IPS DF 4.7 (cell line): ENCODE measurements around the gene DMXL2.
"Not testable (repeated sequence)": the region's sequence is repeated elsewhere in the genome, so short reads cannot be mapped to it uniquely, and the experiment has no call there.

Experiments used
- DNase-seq: peaks from one replicate; pipeline ENCODE4 v3.0.0-alpha.2; 2013; ENCODE audit warnings: low spot score; ENCODE audit errors: extremely low read depth

DMXL2 gene, protein sequence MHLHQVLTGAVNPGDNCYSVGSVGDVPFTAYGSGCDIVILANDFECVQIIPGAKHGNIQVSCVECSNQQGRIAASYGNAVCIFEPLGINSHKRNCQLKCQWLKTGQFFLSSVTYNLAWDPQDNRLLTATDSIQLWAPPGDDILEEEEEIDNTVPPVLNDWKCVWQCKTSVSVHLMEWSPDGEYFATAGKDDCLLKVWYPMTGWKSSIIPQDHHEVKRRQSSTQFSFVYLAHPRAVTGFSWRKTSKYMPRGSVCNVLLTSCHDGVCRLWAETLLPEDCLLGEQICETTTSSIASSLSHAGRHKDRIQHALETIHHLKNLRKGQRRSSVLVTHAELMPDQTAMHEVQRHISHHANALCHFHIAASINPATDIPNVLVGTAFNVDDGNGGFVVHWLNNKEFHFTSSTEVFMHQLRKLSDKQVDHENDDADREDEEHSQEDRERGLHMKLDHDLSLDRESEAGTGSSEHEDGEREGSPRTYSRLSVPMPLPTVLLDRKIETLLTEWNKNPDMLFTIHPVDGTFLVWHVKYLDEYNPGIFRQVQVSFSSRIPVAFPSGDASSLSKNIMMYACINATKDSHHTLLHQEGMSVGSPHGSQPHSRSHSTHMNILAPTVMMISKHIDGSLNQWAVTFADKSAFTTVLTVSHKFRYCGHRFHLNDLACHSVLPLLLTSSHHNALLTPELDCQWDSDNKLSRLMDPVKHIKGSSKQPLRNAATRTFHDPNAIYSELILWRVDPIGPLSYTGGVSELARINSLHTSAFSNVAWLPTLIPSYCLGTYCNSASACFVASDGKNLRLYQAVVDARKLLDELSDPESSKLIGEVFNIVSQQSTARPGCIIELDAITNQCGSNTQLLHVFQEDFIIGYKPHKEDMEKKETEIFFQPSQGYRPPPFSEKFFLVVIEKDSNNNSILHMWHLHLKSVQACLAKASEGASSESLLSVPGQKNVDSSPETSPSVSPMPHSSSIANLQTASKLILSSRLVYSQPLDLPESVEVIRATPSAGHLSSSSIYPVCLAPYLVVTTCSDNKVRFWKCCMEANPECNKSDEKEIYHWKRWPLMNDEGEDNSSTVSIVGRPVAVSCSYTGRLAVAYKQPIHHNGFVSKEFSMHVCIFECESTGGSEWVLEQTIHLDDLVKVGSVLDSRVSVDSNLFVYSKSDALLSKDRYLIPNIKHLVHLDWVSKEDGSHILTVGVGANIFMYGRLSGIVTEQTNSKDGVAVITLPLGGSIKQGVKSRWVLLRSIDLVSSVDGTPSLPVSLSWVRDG (N-terminal part only)

DNA sequence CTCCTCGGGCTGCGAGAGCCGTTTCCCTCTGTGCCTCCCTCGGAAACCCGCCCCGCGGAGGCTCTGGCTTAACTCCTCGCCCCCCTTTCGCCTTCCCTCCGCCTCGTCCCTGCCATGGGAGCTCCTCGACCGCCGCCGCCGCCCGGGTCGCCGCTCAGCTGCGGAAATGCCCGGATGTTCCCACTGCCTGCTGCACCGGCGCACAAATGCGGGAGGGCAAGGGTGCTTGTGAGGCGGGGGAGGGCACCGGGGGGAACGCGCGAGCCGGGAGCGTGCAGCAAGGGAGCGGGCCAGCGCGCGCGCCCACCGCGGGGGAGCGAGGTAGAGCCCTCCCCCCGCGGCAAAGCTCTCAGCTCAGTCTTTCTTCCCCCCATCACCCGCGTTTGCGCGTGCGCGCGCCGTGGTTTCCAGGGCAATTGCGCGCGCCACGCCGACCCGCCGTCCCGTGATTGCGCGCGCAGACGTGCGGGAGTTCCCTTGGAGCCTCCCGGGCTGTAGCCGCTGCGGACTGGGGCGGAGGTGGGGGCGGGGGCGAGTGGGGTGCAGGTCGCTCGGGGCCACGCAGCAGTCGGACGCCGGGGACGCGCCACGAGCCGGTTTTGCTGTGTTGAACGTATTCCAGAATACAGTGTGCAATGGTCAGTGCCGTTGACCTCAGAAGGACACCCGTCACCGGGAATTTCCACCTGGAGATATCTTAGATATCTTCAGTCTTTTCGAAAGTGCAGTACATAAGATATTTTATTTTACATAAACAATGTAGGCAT, at the start of gene DMXL2:
TSS of gene DMXL2 (minus strand) at position 168 of the 767 bp plus-strand sequence. CDS start 226 bp downstream, outside the sequence.
- peak; percentile 44 for DNase-seq

DNA sequence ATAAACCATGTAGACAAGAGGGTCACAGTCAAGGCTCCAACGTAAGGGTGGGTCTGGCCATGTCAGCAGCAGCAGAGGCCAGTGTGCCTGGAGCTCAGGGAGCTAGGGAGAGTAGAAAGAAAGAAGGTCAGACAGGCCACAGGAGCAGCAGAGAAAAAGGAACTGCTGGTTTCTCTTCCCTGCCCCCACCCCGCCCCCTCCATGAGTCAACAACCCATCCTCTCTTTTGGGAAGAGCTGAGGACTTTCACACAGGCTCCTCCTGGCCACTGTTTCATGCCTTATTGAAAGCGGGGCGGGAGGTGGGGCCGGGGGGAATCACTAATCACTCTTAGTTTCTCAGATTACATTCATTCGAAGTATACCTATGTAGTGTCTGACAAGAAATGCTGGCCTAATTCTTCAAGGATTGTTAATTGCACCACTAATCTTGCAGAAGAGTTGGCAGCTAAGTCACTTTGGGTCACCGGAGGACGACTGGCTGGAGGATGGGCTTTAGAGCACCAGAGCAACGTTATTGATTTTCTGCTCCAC, 49.6 kb upstream of the DMXL2 start:
- no peak for DNase-seq

DNA sequence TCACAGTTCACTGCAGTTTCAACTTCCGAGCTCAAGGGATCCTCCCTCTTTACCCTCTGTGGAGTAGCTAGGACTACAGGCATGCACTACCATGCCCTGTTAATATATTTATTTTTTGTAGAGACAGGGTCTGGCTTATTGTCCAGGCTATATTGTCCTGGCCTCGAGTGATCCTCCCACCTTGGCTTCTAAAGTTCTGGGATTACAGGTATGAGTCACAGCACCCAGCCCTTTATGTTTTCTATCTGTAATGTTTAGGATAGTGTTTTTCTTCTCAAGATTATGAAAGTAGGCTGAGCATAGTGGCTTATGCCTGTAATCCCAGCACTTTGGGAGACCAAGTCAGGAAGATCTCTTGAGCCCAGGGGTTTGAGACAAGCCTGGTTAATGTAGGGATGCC, 46.8 kb upstream of the DMXL2 start:
- no peak for DNase-seq

DNA sequence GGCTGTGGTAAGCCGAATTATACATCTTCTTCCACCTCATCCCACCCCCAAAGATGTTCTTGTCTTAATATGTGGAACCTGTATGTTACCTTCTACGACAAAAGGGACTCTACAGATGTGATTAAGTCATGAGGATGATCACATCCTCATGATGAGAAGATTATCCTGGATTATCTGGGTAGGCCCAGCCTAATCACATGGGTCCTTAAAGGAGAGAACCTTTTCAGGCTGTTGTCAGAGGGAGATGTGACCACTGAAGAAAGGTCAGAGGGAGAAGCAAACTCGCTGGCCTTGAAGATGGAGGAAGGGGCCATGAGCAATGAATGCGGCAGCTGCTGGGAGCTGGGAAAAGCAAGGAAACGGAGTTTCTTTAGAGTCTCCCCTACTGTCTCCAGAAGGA, 45.9 kb upstream of the DMXL2 start:
- DNase-seq: no peak

DNA sequence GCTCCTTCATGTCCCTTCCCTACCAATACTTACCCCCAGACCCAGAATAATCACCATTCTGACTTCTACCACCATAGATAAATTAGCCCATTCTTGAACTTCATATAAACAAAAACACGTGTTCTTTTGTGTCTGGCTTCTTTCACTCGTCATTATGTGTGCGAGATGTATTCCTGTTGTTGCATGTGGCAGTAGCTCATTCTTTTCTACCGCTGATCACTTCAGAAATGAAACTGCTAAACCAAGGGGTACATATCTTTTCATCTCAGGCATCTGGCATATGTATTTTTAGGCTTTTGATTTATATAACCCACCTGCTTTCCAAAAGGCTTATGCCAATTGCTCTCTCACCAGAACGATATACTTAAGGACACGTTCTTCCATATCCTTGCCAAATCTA, 44.9 kb upstream of the DMXL2 start:
- no peak for DNase-seq

DNA sequence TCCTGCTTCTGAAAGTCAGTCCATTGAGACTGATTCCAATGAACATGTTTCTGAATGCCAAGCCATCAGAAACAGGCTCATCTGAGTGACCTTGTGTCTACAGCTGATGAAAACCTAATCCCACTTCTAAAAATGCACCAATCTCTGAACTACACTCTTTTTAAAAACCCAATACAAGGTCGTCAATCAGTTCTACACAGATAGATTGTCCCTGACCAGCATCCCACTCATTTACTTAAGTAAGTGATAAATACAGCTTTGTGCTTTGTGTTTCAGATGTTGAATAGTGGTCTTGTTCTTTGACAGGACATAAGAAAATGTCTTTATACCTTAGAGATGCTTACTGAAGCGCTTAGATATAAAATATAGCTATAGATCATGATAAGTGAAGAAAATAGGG, 38.5 kb upstream of the DMXL2 start:
- no peak for DNase-seq

DNA sequence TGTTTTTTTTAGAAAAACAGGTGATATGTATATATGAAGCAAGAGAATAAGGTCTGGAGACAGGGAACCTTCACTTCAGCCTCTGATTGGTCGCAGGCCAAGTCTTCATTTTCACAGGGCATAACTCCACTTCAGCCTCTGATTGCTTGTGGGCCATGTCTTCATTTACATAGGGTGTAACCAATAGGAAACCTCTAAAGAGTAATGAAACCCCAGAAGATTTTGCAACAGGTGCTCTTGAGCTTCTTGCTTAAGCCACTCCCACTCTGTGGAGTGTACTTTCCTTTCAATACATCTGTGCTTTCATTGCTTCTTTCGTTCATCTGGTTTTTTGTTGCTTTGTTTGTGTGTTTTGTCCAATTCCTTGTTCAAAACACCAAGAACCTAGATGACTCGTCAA, 36.1 kb upstream of the DMXL2 start:
- DNase-seq: no peak

DNA sequence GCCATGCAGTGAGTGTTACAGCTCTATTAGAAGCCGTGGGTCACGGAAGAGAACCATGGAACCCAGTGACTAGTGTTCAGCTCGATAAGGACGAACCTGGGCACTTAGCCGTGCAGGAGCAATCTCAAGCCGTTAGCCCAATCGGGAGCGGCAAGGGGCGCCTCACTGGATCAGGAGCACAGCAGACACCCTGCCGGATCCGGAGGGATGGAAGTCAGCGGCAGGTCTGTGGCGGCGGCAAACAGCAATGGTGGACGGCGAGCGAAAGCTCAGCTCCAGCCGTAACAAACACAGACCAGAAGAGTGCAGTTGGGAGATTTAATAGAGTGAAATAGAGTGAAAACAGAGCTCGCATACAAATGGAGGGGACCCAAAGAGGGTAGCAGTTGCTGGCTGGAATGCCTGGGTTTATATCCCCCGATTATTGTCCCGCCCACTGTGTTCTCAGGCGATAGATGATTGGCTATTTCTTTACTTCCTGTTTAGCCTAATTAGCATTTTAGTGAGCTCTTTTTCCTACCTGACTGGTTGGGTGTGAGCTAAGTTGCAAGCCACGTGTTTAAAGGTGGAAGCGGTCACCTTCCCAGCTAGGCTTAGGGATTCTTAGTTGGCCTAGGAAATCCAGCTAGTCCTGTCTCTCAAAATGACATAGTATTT, 33.0 kb upstream of the DMXL2 start:
- not testable (repeated sequence) for DNase-seq

DNA sequence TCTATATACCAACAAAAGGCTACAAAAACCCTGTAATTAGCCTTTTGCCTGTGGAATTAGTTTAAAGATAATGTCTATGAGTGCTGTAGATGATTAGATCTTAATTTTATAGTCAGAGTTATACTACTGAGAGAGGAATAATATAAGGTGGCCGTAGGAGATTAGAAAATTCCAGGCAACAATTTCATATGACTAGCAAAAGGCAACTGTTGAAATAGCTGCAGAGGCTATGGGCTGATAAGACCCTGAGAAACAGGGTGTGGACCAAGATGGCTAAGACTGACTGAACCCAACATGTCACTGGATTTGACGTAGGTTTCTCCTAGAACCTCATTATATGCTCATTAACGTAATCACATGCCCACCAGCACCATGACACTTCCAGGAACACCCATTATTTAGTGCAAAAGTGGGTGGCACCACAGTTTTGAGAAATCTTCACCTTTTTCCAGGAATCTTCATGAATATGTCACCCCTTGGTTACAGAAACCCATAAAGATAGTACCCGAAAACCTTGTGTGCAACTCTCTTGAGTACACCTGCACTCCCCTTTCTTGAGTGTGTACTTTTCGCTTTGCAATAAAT, 29.6 kb upstream of the DMXL2 start:
- DNase-seq: no peak

DNA sequence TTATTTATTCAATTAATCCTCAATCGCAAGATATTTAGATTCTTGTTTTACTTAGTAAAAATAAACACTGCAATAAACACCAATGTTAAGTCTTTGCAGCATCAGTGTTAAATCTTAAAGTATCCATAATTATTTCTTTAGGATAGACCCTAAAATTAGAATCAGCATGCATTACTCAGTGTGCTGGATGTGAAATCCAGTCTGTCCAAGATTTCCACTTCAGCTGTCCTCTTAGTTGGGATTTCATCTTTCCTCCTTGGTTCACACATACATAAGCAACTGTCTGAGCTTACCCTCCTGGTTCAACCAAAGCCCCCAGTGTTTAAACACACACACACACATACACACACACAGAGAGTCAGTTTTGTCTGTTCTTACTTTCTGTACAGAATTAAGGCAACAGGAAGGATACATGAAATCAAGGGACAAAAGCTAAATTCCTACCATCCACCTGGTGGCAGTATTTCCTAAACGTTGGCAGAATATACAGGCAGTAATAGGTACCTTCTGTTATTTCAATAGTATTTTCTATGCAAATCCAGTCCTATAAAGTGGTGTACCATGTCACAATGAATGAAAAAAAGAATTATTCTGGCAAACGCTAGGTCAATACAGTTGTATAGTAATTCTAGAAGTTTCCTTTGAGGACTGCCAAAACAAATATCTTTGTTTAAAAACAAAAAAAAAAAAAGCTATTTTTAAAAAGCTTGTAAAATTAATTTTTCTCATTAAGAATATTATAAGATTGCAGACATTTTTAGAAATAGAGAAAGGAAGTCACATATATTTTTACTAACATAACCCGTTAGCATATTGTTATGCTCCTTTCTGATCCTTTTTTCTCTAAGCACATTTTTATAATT, 27.3 kb upstream of the DMXL2 start:
- peak; percentile 33 for DNase-seq

DNA sequence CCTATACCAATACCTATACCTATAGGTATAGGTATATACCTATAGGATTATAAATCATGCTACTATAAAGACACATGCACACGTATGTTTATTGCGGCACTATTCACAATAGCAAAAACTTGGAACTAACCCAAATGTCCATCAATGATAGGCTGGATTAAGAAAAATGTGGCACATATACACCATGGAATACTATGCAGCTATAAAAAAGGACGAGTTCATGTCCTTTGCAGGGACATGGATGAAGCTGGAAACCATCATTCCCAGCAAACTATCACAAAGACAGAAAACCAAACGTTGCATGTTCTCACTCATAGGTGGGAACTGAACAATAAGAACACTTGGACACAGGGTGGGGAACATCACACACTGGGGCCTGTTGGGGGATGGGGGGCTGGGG, 26.1 kb upstream of the DMXL2 start:
- not testable (repeated sequence) for DNase-seq

DNA sequence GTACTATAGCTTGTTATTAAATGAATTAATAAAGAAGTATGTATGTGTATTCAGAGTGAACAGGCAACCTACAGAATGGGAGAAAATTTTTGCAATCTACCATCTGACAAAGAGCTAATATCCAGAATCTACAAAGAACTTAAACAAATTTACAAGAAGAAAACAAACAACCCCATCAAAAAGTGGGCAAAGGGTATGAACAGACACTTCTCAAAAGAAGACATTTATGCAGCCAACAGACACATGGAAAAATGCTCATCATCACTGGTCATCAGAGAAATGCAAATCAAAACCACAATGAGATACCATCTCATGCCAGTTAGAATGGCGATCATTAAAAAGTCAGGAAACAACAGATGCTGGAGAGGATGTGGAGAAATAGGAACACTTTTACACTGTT, 25.5 kb upstream of the DMXL2 start:
- not testable (repeated sequence) for DNase-seq

DNA sequence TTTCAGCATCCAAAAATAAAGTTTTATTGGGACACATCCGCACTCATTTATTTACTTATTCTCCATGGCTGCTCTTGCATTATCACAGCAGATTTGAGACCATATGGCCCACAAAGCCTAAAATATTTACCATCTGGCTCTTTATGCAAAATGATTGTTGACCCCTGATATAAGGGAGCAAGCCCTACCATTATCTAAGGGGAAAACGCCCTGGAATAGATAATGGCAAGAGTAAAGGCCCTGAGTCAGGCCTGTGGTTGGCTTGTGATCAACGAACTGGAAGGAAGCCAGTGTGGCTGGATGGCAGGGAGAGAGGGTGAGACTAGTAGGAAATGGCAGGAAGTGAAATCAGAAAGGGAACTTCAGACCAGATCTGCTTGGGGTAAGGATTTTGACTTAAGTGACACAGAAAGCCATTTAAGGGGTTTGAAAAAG, 24.6 kb upstream of the DMXL2 start:
- DNase-seq: no peak

DNA sequence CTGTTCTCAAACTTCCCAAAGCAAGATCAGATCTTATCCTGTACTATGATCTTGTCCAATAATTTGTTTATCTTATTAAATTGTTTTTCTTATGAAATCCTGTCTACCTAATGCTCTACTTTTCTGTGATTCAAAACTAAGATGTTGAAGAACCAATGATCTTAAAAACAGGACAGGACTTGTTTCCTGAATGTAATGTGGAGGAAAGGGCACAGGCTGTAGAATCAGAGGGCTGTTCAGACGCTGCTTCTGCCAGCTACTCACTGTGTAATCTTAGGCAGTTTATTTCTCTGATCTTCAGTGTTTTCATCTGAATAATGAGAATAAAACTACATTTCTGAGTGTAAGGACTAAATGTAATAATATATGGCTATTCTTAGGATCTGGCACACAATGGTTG, 20.1 kb upstream of the DMXL2 start:
- no peak for DNase-seq

DNA sequence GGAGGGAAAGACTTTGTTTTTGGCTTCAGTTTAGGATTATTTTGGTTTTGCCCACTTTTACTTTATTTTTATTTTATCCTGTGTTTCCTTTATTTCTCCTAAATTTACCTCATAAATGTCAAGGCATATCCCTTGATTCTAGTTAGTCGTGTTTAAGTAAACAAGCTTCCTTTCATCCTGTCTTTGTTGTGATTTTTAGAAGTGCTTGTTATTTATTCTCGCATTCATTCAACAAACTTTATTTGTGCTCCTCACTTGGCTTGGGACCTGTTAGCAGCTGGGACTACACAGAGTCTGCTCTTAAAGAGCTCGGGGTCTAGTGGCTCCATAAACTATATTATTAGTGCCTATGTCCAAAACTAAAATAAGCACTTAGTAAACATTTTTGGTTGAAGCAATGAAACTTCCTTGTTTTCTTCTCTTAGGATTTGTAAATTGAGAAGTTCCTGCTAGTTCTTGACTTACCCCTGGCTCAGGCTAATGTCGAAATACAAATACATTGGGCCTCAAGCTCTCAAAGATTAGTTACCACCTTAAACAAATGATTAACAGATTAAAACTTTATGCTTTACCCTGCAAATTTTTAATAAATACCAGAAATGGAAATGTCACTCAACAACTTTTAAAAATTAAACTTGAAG, 19.0 kb upstream of the DMXL2 start:
- DNase-seq: no peak

DNA sequence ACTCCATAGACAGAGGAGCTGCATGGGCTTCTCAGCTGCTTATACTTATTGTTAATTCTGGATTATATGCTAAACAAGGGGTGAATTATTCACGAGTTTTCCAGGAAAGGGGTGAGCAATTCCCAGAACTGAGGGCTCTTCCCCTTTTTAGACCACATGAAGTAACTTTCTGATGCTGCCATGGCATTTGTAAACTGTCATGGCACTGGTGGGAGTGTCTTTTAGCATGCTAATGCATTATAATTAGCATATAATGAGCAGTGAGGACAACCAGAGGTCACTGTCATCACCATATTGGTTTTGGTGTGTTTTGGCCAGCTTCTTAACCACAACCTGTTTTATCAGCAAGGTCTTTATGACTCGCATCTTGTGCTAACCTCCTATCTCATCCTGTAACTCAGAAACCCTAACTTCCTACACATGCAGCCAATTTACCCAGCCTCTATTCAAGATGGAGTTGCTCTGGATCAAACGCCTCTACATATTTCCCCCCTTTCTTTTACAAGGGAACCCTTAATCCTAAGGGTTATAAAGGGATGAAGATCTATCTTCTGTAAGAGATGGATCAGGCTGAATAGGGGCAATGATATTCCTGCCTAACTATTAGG, 12.1 kb upstream of the DMXL2 start:
- no peak for DNase-seq

DNA sequence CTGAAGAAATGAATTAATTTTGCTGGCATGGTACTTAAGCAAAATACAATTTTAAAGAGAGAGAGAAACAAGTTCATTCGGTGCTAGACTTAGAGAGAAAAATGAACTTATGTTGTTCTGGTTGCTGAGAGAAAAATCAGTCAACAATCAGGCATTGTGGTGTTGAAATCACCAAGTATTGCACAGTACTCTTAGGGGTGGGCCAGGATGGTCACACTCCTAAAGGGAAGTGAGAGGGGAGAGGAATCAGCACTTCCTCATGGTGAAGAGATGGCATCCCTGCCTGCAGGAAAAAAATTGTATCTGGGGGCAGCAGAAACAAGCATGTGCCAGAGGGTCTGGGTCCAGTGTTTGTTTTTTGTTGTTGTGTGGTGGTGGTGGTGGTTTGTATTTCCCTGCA, 7.0 kb upstream of the DMXL2 start:
- no peak for DNase-seq

DNA sequence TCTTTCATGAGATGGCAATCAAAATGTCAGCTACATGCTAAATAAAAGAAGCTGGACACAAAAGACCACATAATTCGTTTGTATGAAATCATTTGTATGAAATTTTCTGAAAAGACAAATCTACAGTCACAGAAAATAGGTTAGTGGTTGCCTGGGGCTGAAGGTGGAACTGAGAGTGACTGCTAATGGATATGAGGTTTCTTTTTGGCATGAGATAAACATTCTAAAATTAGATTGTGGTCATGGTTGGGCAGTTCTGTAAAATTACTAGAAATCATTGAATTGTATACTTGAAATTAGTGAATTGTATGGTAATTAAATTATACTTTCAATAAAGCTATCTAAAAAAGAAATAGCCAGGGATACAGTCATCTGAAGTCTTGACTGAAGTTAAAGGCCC, 2.7 kb upstream of the DMXL2 start:
- no peak for DNase-seq
